ENCODE measurements around the gene TAGLN2.
A peak's percentile ranks its signal among the peaks of the same experiment; 100 is the strongest.

TAGLN2 gene

GRCh38 chr1:159934136-159935039 lies 9.1 kb upstream of the TAGLN2 start:
- DNase-seq, result no peak

GRCh38 chr1:159933347-159933746 lies 8.0 kb upstream of the TAGLN2 start:
- DNase-seq, result no peak

GRCh38 chr1:159932296-159933285 lies 7.3 kb upstream of the TAGLN2 start:
- DNase-seq, result no peak

GRCh38 chr1:159931795-159932173 lies 6.5 kb upstream of the TAGLN2 start:
- DNase-seq, result no peak

- no peak for DNase-seq
Observed at GRCh38 chr1:159931101-159931794, 5.9 kb upstream of the TAGLN2 start.

- no peak for DNase-seq
Observed at GRCh38 chr1:159930634-159931033, 5.3 kb upstream of the TAGLN2 start.

- no peak for DNase-seq
Observed at GRCh38 chr1:159930216-159930615, 4.9 kb upstream of the TAGLN2 start.

GRCh38 chr1:159929155-159930051 lies 4.1 kb upstream of the TAGLN2 start:
- DNase-seq, result no peak

GRCh38 chr1:159928491-159929050 lies 3.3 kb upstream of the TAGLN2 start:
- DNase-seq, result no peak

GRCh38 chr1:159927849-159928431 lies 2.6 kb upstream of the TAGLN2 start:
- DNase-seq, result no peak

GRCh38 chr1:159927211-159927848 lies 2.0 kb upstream of the TAGLN2 start:
- DNase-seq, result no peak

- peak; percentile 17 for DNase-seq
Observed at GRCh38 chr1:159925719-159926078, 392 bp upstream of the TAGLN2 start.

- peak; percentile 89 for DNase-seq
Observed at GRCh38 chr1:159924025-159924790, 1.1 kb downstream of the TAGLN2 start.

GRCh38 chr1:159923203-159924024 lies 1.9 kb downstream of the TAGLN2 start:
- peak; percentile 94 for DNase-seq

GRCh38 chr1:159922511-159923202 lies 2.6 kb downstream of the TAGLN2 start:
- DNase-seq, result no peak

- DNase-seq, result no peak
Observed at GRCh38 chr1:159921700-159922504, 3.4 kb downstream of the TAGLN2 start.

- peak; percentile 61 for DNase-seq
Observed at GRCh38 chr1:159921251-159921650, 4.1 kb downstream of the TAGLN2 start.

All from inflammatory macrophage treated with lipopolysaccharide for 4 hours (primary cell).